ENCODE data around the gene DNAJB6. TPM values are rescaled to one million over a fixed set of nuclear protein-coding genes. Genes with fewer than 3 reads are reported as not detected.

Gene DNAJB6
- total RNA-seq, 1 experiment from 2014 or later = 288 TPM

DNA sequence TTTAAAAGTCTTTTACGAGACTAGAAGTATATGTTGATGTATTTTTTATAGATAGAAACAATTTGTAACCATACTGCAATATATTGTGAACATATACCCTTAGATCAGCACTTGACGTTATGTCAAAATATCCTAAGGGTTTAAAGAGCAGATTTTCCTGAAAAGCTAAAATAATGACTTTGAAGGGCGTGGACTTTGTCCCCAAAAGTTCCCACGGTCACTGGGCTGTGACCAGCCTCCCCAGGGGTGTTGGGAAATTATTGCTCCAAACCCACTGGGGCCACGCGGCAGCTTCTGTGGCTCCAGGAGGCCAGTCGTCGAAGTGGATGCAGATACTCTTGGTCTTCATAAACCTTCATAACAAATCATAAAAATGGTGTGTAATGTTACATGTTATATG is 29.9 kb downstream of the DNAJB6 start:
- Mint-ChIP-seq H3K27me3 (ENCODE audit: low read depth) (no peaks in the 10 kb centered on the region), H3K36me3 (peaks cover 90% of the 10 kb centered on the region), H3K4me1 (peaks cover 31% of the 10 kb centered on the region), H3K4me3 (no peak overlapping the region), H3K27ac (peak overlapping the region; percentile 60; the same call in 1 of the 2 replicates), H3K9me3 (no peaks in the 10 kb centered on the region)
- CTCF ChIA-PET = interaction anchor here (1.4 kb wide), 1 partner anchor 28 kb away, joined by 5 read pairs; no protein-coding TSS in a partner anchor
- POLR2A ChIA-PET = interaction anchor here (0.6 kb wide), 1 partner anchor 196 kb away, joined by 3 read pairs; no protein-coding TSS in a partner anchor
- TF ChIP-seq TEAD1 (CRISPR knock-in tag; IDR thresholded peaks at IDR 0.05) (no peak), ZNF425 (CRISPR knock-in tag; conservative IDR thresholded peaks at IDR 0.05) (no peak), ZNF671 (CRISPR knock-in tag; IDR thresholded peaks at IDR 0.05) (no peak), NR1H2 (CRISPR knock-in tag; IDR thresholded peaks at IDR 0.05) (no peak), MLX (CRISPR knock-in tag; IDR thresholded peaks at IDR 0.05) (no peak), NR2C2 (CRISPR knock-in tag; IDR thresholded peaks at IDR 0.05) (no peak), FOXK1 (CRISPR knock-in tag; IDR thresholded peaks at IDR 0.05) (no peak), IRF2 (CRISPR knock-in tag; IDR thresholded peaks at IDR 0.05; ENCODE audit: borderline replicate concordance, low read depth) (no peak), MXD4 (CRISPR knock-in tag; IDR thresholded peaks at IDR 0.05; ENCODE audit: borderline replicate concordance) (no peak)
- TF ChIP-seq, protein P1, sequence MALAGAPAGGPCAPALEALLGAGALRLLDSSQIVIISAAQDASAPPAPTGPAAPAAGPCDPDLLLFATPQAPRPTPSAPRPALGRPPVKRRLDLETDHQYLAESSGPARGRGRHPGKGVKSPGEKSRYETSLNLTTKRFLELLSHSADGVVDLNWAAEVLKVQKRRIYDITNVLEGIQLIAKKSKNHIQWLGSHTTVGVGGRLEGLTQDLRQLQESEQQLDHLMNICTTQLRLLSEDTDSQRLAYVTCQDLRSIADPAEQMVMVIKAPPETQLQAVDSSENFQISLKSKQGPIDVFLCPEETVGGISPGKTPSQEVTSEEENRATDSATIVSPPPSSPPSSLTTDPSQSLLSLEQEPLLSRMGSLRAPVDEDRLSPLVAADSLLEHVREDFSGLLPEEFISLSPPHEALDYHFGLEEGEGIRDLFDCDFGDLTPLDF (CRISPR knock-in tag; IDR thresholded peaks at IDR 0.05) = no peak
- TF ChIP-seq, protein P2, sequence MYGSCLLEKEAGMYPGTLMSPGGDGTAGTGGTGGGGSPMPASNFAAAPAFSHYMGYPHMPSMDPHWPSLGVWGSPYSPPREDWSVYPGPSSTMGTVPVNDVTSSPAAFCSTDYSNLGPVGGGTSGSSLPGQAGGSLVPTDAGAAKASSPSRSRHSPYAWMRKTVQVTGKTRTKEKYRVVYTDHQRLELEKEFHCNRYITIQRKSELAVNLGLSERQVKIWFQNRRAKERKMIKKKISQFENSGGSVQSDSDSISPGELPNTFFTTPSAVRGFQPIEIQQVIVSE (CRISPR knock-in tag; IDR thresholded peaks at IDR 0.05; ENCODE audit: borderline replicate concordance) = no peak
- ATAC-seq (no peak), DNase-seq (ENCODE audit: low spot score) (no peak)

DNA sequence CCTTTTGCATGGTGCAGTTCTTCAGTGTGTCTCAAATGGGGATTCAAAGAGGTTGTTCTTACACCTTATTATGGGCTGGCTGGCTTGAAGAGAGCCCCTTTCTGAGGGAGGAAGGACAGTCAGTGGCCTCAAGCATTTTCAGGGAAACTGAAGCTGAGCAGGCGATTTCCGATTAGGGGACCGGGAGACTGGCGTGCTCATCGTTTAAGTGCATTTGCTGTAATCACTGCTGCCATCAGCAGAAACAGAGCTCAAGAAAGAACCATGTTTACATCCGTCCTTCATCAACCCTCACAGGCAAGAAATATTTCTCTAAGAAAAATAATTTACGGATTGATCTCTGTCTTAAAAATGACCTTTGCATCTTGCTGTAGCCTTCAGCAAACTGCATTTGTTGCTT is 32.2 kb downstream of the DNAJB6 start:
- Mint-ChIP-seq H3K36me3 (peaks cover 88% of the 10 kb centered on the region), H3K4me1 (peaks cover 27% of the 10 kb centered on the region), H3K9me3 (no peaks in the 10 kb centered on the region), H3K27me3 (ENCODE audit: low read depth) (no peaks in the 10 kb centered on the region), H3K27ac (peak overlapping the region; percentile 69), H3K4me3 (no peak overlapping the region)
- ATAC-seq (no peak), DNase-seq (ENCODE audit: low spot score) (no peak)
- POLR2A ChIA-PET = no interaction called here
- TF ChIP-seq, protein P3, sequence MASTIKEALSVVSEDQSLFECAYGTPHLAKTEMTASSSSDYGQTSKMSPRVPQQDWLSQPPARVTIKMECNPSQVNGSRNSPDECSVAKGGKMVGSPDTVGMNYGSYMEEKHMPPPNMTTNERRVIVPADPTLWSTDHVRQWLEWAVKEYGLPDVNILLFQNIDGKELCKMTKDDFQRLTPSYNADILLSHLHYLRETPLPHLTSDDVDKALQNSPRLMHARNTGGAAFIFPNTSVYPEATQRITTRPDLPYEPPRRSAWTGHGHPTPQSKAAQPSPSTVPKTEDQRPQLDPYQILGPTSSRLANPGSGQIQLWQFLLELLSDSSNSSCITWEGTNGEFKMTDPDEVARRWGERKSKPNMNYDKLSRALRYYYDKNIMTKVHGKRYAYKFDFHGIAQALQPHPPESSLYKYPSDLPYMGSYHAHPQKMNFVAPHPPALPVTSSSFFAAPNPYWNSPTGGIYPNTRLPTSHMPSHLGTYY (CRISPR knock-in tag; IDR thresholded peaks at IDR 0.05) = no peak
- TF ChIP-seq, protein P4, sequence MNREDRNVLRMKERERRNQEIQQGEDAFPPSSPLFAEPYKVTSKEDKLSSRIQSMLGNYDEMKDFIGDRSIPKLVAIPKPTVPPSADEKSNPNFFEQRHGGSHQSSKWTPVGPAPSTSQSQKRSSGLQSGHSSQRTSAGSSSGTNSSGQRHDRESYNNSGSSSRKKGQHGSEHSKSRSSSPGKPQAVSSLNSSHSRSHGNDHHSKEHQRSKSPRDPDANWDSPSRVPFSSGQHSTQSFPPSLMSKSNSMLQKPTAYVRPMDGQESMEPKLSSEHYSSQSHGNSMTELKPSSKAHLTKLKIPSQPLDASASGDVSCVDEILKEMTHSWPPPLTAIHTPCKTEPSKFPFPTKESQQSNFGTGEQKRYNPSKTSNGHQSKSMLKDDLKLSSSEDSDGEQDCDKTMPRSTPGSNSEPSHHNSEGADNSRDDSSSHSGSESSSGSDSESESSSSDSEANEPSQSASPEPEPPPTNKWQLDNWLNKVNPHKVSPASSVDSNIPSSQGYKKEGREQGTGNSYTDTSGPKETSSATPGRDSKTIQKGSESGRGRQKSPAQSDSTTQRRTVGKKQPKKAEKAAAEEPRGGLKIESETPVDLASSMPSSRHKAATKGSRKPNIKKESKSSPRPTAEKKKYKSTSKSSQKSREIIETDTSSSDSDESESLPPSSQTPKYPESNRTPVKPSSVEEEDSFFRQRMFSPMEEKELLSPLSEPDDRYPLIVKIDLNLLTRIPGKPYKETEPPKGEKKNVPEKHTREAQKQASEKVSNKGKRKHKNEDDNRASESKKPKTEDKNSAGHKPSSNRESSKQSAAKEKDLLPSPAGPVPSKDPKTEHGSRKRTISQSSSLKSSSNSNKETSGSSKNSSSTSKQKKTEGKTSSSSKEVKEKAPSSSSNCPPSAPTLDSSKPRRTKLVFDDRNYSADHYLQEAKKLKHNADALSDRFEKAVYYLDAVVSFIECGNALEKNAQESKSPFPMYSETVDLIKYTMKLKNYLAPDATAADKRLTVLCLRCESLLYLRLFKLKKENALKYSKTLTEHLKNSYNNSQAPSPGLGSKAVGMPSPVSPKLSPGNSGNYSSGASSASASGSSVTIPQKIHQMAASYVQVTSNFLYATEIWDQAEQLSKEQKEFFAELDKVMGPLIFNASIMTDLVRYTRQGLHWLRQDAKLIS (CRISPR knock-in tag; IDR thresholded peaks at IDR 0.05; ENCODE audit: borderline replicate concordance) = no peak
- TF ChIP-seq RORB (CRISPR knock-in tag; IDR thresholded peaks at IDR 0.05) (no peak), MLX (CRISPR knock-in tag; IDR thresholded peaks at IDR 0.05) (no peak), NR3C1 (CRISPR knock-in tag; conservative IDR thresholded peaks at IDR 0.05; ENCODE audit: low read depth) (no peak)
- TF ChIP-seq, protein P5, sequence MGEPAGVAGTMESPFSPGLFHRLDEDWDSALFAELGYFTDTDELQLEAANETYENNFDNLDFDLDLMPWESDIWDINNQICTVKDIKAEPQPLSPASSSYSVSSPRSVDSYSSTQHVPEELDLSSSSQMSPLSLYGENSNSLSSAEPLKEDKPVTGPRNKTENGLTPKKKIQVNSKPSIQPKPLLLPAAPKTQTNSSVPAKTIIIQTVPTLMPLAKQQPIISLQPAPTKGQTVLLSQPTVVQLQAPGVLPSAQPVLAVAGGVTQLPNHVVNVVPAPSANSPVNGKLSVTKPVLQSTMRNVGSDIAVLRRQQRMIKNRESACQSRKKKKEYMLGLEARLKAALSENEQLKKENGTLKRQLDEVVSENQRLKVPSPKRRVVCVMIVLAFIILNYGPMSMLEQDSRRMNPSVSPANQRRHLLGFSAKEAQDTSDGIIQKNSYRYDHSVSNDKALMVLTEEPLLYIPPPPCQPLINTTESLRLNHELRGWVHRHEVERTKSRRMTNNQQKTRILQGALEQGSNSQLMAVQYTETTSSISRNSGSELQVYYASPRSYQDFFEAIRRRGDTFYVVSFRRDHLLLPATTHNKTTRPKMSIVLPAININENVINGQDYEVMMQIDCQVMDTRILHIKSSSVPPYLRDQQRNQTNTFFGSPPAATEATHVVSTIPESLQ (CRISPR knock-in tag; IDR thresholded peaks at IDR 0.05) = no peak
- CTCF ChIA-PET = no interaction called here

All from WTC11 (cell line).